A673 (cell line): ENCODE results near the gene SYTL3.

ENCODE experiments used
- EZH2 ChIP-seq: fragments of 200-600 bp; sonication (generic); IDR thresholded peaks from 2 replicates; pipeline ENCODE4 v1.6.1; 2017; ENCODE audit warnings: borderline replicate concordance, low read depth, mild to moderate bottlenecking, mixed read lengths, antibody characterized with exemption, low read length; ENCODE audit not compliant: poor library complexity, severe bottlenecking
- TF ChIP-seq, protein P1 (sequence below): fragments of 300-800, 200-600 bp; sonication (generic); conservative IDR thresholded peaks from 2 replicates; pipeline ENCODE4 v1.5.1; 2017; ENCODE audit warnings: low read depth, mild to moderate bottlenecking, antibody characterized with exemption, low read length, moderate library complexity, mixed read lengths

DNA sequence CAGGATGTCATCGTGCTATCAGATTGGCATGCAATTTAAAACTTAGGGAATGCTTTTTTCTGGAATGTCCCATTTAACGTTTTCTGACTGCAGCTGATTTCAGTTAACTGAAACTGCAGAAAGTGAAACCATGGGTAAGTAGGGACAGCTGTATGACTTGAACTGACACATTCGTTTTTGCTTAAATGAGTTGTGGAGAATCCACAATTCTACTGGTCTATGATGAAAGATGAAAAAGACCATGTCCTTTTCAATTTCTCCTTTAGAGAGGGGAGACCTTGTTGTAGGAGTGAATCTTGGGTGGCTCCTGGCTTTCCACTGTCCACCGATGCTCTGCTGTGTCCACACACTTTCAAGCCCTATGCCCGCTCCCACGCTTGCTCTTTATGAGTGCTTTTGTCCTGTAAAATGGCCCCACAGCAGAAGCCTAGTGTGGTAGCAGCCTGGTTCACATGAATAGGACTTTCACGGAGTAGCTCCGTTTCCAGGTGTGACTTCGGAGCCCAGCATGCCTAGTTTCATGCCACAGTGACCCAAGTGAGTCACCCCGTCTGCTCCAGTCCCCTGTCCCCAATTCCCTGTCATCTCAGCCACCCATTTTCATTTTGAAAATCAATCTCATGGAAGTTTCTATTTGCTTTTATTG, 27.2 kb upstream of the SYTL3 start:
- no peak for TF ChIP-seq EZH2
- TF ChIP-seq, protein P1, sequence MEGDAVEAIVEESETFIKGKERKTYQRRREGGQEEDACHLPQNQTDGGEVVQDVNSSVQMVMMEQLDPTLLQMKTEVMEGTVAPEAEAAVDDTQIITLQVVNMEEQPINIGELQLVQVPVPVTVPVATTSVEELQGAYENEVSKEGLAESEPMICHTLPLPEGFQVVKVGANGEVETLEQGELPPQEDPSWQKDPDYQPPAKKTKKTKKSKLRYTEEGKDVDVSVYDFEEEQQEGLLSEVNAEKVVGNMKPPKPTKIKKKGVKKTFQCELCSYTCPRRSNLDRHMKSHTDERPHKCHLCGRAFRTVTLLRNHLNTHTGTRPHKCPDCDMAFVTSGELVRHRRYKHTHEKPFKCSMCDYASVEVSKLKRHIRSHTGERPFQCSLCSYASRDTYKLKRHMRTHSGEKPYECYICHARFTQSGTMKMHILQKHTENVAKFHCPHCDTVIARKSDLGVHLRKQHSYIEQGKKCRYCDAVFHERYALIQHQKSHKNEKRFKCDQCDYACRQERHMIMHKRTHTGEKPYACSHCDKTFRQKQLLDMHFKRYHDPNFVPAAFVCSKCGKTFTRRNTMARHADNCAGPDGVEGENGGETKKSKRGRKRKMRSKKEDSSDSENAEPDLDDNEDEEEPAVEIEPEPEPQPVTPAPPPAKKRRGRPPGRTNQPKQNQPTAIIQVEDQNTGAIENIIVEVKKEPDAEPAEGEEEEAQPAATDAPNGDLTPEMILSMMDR = no peak
